Suprapubic skin (tissue), 4 donors: Measurements from ENCODE around the gene BEST1. TPM values are rescaled to one million over a fixed set of nuclear protein-coding genes. Genes with fewer than 3 reads are reported as not detected.

ENCODE experiments used
- DNase-seq, 2 donors: peaks; one replicate each; pipeline ENCODE4 v3.0.0-alpha.2; 2019; ENCODE audit warnings: low spot score in 2 of 2
- H3K27ac ChIP-seq: fragments of 200-600 bp; sonication (generic); one replicate; pipeline ENCODE4 v1.5.1; 2019
- H3K27me3 ChIP-seq: fragments of 200-600 bp; sonication (generic); one replicate; pipeline ENCODE4 v1.5.1; 2019
- H3K36me3 ChIP-seq: fragments of 200-600 bp; sonication (generic); one replicate; pipeline ENCODE4 v1.5.1; 2019
- H3K4me1 ChIP-seq: fragments of 200-600 bp; sonication (generic); one replicate; pipeline ENCODE4 v1.5.1; 2019
- H3K4me3 ChIP-seq: fragments of 200-600 bp; sonication (generic); one replicate; pipeline ENCODE4 v1.5.1; 2019; ENCODE audit warnings: mild to moderate bottlenecking
- H3K9me3 ChIP-seq: fragments of 200-600 bp; sonication (generic); one replicate; pipeline ENCODE4 v1.5.1; 2019
- EP300 ChIP-seq: sonication (generic); formaldehyde crosslinking; IDR thresholded peaks from one replicate; pipeline ENCODE4 v1.6.1; 2017; ENCODE audit warnings: antibody characterized with exemption
- POLR2A ChIP-seq, 2 donors: fragments of 450-650 bp; IDR thresholded peaks; one replicate each; pipeline ENCODE4 v1.6.1; 2017; ENCODE audit warnings: antibody characterized with exemption in 2 of 2, mild to moderate bottlenecking in 2 of 2, moderate library complexity in 2 of 2
- POLR2AphosphoS5 ChIP-seq, 3 donors: sonication (generic); formaldehyde crosslinking; IDR thresholded peaks; one replicate each; pipeline ENCODE4 v1.6.1; 2017; ENCODE audit warnings: antibody characterized with exemption in 3 of 3
- WGBS: methylation state at CpG from one replicate; pipeline ENCODE4 v1.1.5; 2018; 5-methylcytosine and 5-hydroxymethylcytosine counted together
- total RNA-seq, 4 donors: library from RNA; depleted of rRNA; stranded (reverse); fragments of >200 nt; gene quantifications; one replicate each; pipeline ENCODE4 v1.1.0, GENCODE V29; 2016
- TF ChIP-seq, protein P1 (sequence below), 2 donors: fragments of 200-600 bp in 1 of 2; fragments of 450-650 bp in 1 of 2; sonication (generic) in 1 of 2; IDR thresholded peaks; one replicate each; pipeline ENCODE4 v1.5.1; 2016 to 2019; ENCODE audit warnings: antibody characterized with exemption in 2 of 2, mild to moderate bottlenecking in 1 of 2, moderate library complexity in 1 of 2

Gene BEST1
- total RNA-seq, 4 donors from 2014 or later: 1.5 to 4.1 (median 2.5) TPM

DNA sequence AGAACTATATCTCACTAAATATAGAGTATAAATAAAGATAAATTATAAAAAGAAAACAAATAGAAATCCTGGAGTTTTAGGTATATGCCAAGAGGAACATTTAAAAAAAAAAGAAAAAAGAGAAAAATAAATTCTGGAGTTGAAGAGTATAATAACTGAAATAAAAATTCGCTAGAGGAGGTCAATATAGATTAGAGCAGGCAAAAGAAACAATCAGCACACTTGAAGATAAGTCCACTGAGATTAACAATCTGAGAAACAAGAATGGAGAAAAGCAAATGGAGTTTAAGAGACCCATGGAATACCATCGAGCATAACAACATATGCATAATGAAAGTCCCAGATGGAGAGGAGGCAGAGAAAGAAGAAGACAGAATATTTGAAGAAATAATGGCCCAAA lies 14.3 kb upstream of the BEST1 start:
- no peaks in the 10 kb centered on the region for H3K4me1 ChIP-seq
- no peak for TF ChIP-seq POLR2AphosphoS5 (IDR thresholded peaks at IDR 0.05)
- no peak for TF ChIP-seq EP300
- TF ChIP-seq, protein P1, sequence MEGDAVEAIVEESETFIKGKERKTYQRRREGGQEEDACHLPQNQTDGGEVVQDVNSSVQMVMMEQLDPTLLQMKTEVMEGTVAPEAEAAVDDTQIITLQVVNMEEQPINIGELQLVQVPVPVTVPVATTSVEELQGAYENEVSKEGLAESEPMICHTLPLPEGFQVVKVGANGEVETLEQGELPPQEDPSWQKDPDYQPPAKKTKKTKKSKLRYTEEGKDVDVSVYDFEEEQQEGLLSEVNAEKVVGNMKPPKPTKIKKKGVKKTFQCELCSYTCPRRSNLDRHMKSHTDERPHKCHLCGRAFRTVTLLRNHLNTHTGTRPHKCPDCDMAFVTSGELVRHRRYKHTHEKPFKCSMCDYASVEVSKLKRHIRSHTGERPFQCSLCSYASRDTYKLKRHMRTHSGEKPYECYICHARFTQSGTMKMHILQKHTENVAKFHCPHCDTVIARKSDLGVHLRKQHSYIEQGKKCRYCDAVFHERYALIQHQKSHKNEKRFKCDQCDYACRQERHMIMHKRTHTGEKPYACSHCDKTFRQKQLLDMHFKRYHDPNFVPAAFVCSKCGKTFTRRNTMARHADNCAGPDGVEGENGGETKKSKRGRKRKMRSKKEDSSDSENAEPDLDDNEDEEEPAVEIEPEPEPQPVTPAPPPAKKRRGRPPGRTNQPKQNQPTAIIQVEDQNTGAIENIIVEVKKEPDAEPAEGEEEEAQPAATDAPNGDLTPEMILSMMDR (IDR thresholded peaks at IDR 0.05): no peak
- TF ChIP-seq POLR2A (IDR thresholded peaks at IDR 0.05): no peak
- no peak overlapping the region for H3K4me3 ChIP-seq
- no peaks in the 10 kb centered on the region for H3K9me3 ChIP-seq
- H3K36me3 ChIP-seq: no peaks in the 10 kb centered on the region
- 91% methylated on average over 2 of the region's 2 CpGs for WGBS
- DNase-seq: no peak
- H3K27ac ChIP-seq: no peak overlapping the region
- no peaks in the 10 kb centered on the region for H3K27me3 ChIP-seq

DNA sequence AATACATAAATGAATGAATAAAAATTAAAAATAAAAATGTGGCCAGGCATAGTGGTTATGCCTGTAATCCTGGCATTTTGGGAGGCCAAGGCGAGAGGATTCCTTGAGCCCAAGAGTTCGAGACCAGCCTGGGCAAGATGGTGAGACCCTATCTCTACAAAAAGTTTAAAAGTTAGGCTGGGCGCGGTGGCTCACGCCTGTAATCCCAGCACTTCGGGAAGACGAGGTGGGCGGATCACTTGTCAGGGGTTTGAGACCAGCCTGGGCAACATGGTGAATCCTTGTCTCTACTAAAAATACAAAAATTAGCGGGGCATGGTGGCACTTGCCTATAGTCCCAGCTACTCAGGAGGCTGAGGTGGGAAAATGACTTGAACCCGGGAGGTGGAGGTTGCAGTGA lies 9.7 kb upstream of the BEST1 start:
- DNase-seq: peak in 1 of 2 donors; percentile 33
- Histone ChIP-seq H3K9me3 (no peaks in the 10 kb centered on the region), H3K4me1 (no peaks in the 10 kb centered on the region), H3K36me3 (no peaks in the 10 kb centered on the region), H3K4me3 (no peak overlapping the region), H3K27ac (no peak overlapping the region), H3K27me3 (no peaks in the 10 kb centered on the region)
- WGBS: 93% methylated on average over 10 of the region's 10 CpGs
- no peak for TF ChIP-seq POLR2AphosphoS5 (IDR thresholded peaks at IDR 0.05)
- no peak for TF ChIP-seq EP300
- TF ChIP-seq, protein P1 (IDR thresholded peaks at IDR 0.05): no peak
- TF ChIP-seq POLR2A (IDR thresholded peaks at IDR 0.05): no peak

DNA sequence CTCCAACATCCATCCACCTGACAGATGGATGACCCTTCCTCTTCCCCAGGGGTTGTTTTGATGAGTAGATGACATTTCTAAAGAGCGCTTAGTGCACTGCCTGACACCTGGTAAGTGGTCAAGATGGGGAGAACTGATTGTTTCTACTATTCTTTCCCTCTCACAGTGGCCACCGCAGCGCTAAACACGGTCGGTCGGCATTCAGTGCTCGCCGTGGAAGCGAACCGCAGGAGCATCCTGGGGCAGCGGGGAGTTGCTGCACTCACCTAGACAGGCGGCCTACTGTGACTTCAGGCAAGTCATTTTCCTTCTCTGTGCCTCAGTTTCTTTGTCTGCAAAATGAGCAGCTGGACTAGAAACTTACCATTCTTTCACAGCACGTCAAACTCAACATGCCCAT lies 5.0 kb upstream of the BEST1 start:
- Histone ChIP-seq H3K9me3 (no peaks in the 10 kb centered on the region), H3K27me3 (no peaks in the 10 kb centered on the region), H3K36me3 (no peaks in the 10 kb centered on the region), H3K4me1 (peaks cover 27% of the 10 kb centered on the region), H3K4me3 (no peak overlapping the region), H3K27ac (no peak overlapping the region)
- WGBS: 92% methylated on average over 13 of the region's 13 CpGs
- no peak for TF ChIP-seq EP300
- TF ChIP-seq, protein P1 (IDR thresholded peaks at IDR 0.05): no peak
- TF ChIP-seq POLR2AphosphoS5 (IDR thresholded peaks at IDR 0.05): no peak
- TF ChIP-seq POLR2A (IDR thresholded peaks at IDR 0.05): no peak
- no peak for DNase-seq

DNA sequence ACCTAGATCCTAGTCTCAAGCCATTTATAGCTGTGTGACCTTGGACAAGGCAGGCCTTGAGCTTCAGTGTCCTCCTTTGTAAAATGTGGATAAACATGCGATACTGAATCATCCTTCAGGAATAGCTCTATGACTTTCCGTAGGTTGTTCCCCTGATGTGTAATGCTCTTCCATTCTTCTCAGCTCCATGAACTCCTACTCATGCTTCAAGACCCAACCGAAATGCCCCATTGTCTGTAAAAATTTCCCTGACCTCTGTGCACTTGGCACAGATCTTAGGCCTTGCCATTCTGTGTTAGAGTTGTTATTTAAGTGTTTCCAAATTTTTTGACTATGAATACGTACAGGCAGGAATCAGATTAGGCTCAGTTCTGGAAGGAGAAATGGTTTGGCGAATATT lies 3.3 kb upstream of the BEST1 start:
- TF ChIP-seq, protein P1 (IDR thresholded peaks at IDR 0.05): no peak
- Histone ChIP-seq H3K36me3 (no peaks in the 10 kb centered on the region), H3K4me3 (no peak overlapping the region), H3K27me3 (no peaks in the 10 kb centered on the region), H3K4me1 (peaks cover 27% of the 10 kb centered on the region), H3K9me3 (no peaks in the 10 kb centered on the region), H3K27ac (no peak overlapping the region)
- no peak for DNase-seq
- 89% methylated on average over 5 of the region's 5 CpGs for WGBS

DNA sequence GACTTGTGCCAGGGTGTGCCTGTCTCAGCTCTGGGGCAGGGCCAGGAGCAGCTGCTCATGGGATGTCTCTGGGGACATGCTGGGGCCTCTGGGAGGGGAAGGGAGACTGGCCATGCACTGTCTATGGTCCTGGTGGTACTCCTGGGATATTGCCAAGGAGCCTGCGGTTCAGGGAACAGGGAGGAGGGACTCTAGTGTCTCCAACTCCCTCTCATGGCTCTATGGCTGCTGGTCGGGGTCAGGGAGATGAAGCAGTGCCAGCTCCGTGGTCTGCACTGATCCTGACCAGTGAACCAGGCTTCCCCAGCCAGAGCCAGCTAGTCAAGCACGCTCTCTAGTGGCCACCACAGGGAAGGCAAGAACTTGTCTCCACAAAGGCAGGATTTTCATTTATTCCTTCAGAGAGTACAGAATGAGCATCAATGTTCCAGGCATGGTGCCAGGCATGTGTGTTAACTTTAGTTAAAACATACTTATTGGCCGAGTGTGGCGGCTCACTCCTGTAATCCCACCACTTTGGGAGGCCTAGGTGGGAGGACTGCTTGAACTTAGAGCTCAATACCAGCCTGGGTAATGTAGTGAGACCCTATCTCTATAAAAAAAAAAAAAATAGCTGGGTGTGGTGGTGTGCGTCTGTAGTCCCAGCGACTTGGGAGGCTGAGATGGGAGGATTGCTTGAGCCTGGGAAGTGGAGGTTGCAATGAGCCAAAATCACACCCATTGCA lies 2.5 kb upstream of the BEST1 start:
- H3K4me3 ChIP-seq: no peak overlapping the region
- H3K27ac ChIP-seq: no peak overlapping the region
- 11% methylated on average over 5 of the region's 8 CpGs for WGBS
- H3K9me3 ChIP-seq: no peaks in the 10 kb centered on the region
- DNase-seq: peak; percentile 95 to 96
- no peaks in the 10 kb centered on the region for H3K27me3 ChIP-seq
- no peaks in the 10 kb centered on the region for H3K36me3 ChIP-seq
- no peak for TF ChIP-seq EP300
- peak in 1 of 3 donors; percentile 28 for TF ChIP-seq POLR2AphosphoS5 (IDR thresholded peaks at IDR 0.05)
- TF ChIP-seq POLR2A (IDR thresholded peaks at IDR 0.05): no peak
- TF ChIP-seq, protein P1 (IDR thresholded peaks at IDR 0.05): peak; percentile 89 to 91
- peaks cover 27% of the 10 kb centered on the region for H3K4me1 ChIP-seq
